GM12891 (cell line): ENCODE data around the gene TMTC2.

Experiments
- POLR2AphosphoS5 ChIP-seq: IDR thresholded peaks from 2 replicates; pipeline ENCODE4 v1.6.1; 2011; ENCODE audit warnings: low read depth, low read length, control low read depth
- TAF1 ChIP-seq: IDR thresholded peaks from 2 replicates; pipeline ENCODE4 v1.6.1; 2011; ENCODE audit warnings: low read depth, low read length, control low read depth

- TF ChIP-seq TAF1, result no peak
- TF ChIP-seq POLR2AphosphoS5, result no peak
Observed at GRCh38 chr12:82721726-82722125, 35.0 kb downstream of the TMTC2 start.
